Measurements from ENCODE around the gene CAPN13.

CAPN13 gene

DNA sequence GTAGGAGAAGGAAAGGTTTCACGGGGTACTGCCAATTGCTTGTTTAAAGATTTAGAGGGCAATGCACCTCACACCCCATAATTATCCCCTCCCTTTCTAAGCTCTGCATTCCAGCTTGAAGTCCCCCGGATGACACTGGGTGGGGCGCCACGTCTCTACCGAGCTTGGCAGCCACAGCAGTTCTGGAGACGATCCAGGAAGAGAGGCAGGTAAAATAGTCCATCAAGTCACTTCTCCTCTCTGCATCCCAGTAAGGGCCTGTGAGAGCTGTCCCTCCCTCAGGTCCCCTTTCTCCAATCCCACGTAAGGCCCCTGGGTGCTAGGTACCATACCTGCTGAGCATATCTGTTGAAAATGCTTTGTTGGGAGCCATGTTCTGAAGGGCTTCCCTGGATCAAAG is 65.7 kb downstream of the CAPN13 start:
- no peak for TF ChIP-seq TAF1 (IDR thresholded peaks at IDR 0.05; ENCODE audit: borderline replicate concordance, insufficient read depth, low read length)
- TF ChIP-seq, protein P1, sequence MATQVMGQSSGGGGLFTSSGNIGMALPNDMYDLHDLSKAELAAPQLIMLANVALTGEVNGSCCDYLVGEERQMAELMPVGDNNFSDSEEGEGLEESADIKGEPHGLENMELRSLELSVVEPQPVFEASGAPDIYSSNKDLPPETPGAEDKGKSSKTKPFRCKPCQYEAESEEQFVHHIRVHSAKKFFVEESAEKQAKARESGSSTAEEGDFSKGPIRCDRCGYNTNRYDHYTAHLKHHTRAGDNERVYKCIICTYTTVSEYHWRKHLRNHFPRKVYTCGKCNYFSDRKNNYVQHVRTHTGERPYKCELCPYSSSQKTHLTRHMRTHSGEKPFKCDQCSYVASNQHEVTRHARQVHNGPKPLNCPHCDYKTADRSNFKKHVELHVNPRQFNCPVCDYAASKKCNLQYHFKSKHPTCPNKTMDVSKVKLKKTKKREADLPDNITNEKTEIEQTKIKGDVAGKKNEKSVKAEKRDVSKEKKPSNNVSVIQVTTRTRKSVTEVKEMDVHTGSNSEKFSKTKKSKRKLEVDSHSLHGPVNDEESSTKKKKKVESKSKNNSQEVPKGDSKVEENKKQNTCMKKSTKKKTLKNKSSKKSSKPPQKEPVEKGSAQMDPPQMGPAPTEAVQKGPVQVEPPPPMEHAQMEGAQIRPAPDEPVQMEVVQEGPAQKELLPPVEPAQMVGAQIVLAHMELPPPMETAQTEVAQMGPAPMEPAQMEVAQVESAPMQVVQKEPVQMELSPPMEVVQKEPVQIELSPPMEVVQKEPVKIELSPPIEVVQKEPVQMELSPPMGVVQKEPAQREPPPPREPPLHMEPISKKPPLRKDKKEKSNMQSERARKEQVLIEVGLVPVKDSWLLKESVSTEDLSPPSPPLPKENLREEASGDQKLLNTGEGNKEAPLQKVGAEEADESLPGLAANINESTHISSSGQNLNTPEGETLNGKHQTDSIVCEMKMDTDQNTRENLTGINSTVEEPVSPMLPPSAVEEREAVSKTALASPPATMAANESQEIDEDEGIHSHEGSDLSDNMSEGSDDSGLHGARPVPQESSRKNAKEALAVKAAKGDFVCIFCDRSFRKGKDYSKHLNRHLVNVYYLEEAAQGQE (IDR thresholded peaks at IDR 0.05; ENCODE audit: insufficient read depth in 1 of 2, low read depth in 2 of 2, low read length in 2 of 2), result no peak
- TF ChIP-seq SIN3A (IDR thresholded peaks at IDR 0.05; ENCODE audit: borderline replicate concordance, insufficient read depth, low read length), result no peak
- TF ChIP-seq POLR2AphosphoS5 (IDR thresholded peaks at IDR 0.05; ENCODE audit: low read depth, low read length), result no peak
- no peak for TF ChIP-seq FOXP2 (optimal IDR thresholded peaks at IDR 0.05; ENCODE audit: borderline replicate concordance, extremely low read depth, extremely low read length, insufficient read depth)

DNA sequence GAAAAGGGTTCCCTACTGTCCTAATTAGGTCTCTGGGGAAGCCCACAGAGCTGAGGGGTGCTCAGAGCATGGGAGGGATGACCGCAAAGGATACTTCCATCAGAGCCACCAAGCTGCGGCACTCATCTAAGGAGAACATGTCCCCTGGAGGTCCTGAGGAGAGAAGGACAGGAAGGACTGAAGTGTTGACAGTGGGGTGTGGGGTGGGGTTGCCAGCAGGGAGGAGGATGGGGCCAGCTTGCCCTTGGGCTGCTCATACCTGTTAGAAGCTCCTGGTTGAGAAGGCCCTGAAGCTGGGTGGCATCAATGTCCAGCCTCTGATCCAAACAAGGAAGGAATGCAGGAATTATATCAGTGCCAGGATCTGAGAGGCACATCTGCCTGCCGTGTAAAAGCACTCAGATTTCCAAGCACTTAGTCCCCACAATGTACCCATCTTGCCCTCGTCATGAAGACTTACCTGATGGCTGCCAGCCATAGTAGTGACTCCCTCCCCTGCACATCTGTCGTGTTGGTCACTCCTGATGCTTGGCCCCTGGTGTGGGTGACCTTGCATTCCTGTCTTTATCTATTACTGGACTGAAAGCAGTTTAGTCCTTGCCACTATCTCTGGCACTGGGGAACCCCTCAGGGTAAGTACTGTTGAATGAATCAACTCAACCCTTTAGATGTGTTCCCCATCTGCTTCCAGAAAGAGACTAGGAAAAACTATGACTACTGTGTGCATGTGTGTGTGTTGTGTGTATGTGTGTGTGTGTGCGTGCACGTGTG is 68.9 kb downstream of the CAPN13 start:
- TF ChIP-seq TAF1 (IDR thresholded peaks at IDR 0.05; ENCODE audit: borderline replicate concordance, insufficient read depth, low read length) (no peak), FOXP2 (optimal IDR thresholded peaks at IDR 0.05; ENCODE audit: borderline replicate concordance, extremely low read depth, extremely low read length, insufficient read depth) (no peak), POLR2AphosphoS5 (IDR thresholded peaks at IDR 0.05; ENCODE audit: low read depth, low read length) (no peak), SIN3A (IDR thresholded peaks at IDR 0.05; ENCODE audit: borderline replicate concordance, insufficient read depth, low read length) (no peak)
- TF ChIP-seq, protein P1 (IDR thresholded peaks at IDR 0.05; ENCODE audit: insufficient read depth in 1 of 2, low read depth in 2 of 2, low read length in 2 of 2), result no peak

DNA sequence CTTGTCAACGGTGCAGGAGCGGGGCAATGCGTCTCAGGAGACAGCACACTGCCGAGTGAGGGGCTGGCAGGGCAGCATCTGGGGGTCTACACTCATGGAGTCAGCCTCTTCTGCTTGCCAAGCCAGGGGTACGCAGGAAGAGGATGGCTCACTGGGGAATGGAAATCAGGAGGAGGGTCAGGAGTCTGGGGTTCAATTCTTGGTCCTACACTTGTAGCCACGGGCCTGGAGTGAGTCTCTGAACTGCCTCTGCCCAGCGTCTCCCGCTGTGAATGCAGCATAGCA is 70.0 kb downstream of the CAPN13 start:
- no peak for TF ChIP-seq SIN3A (IDR thresholded peaks at IDR 0.05; ENCODE audit: borderline replicate concordance, insufficient read depth, low read length)
- TF ChIP-seq, protein P1 (IDR thresholded peaks at IDR 0.05; ENCODE audit: insufficient read depth in 1 of 2, low read depth in 2 of 2, low read length in 2 of 2), result no peak
- no peak for TF ChIP-seq TAF1 (IDR thresholded peaks at IDR 0.05; ENCODE audit: borderline replicate concordance, insufficient read depth, low read length)
- no peak for TF ChIP-seq FOXP2 (optimal IDR thresholded peaks at IDR 0.05; ENCODE audit: borderline replicate concordance, extremely low read depth, extremely low read length, insufficient read depth)
- TF ChIP-seq POLR2AphosphoS5 (IDR thresholded peaks at IDR 0.05; ENCODE audit: low read depth, low read length), result no peak

DNA sequence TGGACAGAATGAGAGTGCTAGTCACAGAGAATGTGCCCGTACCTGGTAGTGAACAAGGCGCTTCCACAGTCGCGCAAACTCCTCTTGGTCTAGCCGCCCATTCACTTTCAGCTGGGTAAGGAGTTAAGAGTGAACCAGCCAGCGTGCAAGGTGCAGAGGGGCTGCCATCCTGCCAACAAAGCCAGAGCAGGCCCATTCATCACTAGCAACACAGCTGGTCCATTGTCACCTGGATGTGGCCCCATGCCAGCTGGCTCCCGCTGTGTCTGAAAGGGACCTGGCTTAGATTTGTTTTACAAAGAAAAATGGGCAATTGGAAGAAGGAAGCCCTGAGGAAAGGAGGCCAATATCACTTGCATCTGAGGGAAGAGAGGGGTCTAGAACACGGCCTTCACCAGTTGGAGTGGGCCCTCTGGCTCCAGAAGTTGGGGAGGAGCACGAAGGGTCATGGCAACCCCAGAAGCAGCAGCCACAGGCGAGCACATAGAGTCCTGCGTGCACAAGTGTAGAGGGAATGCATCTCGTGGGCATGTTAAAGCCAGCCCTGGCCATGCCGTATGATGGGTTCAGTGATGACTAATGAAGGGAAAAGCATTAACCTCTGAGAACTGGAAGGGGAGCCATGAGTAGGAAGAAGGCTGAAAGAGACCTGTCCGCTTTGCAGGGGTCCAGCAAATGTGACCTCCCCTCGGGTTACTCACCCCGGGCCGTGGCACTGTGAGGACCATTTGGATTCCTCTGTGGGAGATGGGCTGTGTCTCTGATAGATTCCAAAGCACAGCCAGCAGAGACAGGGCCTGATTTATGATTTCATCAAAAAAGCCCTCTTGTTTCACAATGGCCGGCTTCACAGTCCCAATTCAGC is 70.6 kb downstream of the CAPN13 start:
- TF ChIP-seq, protein P1 (IDR thresholded peaks at IDR 0.05; ENCODE audit: insufficient read depth in 1 of 2, low read depth in 2 of 2, low read length in 2 of 2), result no peak
- TF ChIP-seq SIN3A (IDR thresholded peaks at IDR 0.05; ENCODE audit: borderline replicate concordance, insufficient read depth, low read length) (no peak), FOXP2 (optimal IDR thresholded peaks at IDR 0.05; ENCODE audit: borderline replicate concordance, extremely low read depth, extremely low read length, insufficient read depth) (no peak), POLR2AphosphoS5 (IDR thresholded peaks at IDR 0.05; ENCODE audit: low read depth, low read length) (no peak), TAF1 (IDR thresholded peaks at IDR 0.05; ENCODE audit: borderline replicate concordance, insufficient read depth, low read length) (no peak)

Data from PFSK-1 (cell line).